Ectodermal cell (in vitro differentiated cells): ENCODE data around the gene EMX1. TPM values are rescaled to one million over a fixed set of nuclear protein-coding genes. Genes with fewer than 3 reads are reported as not detected.

Experiments
- H3K27ac ChIP-seq: 2 replicates; pipeline ENCODE4 v1.7.0; 2013; ENCODE audit warnings: mild to moderate bottlenecking, low read depth, low read length; ENCODE audit not compliant: insufficient read depth, poor library complexity, severe bottlenecking
- H3K27me3 ChIP-seq: 2 replicates; pipeline ENCODE4 v1.7.0; 2013; ENCODE audit warnings: mild to moderate bottlenecking, low read length; ENCODE audit not compliant: insufficient read depth, control insufficient read depth, poor library complexity, severe bottlenecking
- H3K36me3 ChIP-seq: one replicate; pipeline ENCODE4 v1.7.0; 2013; ENCODE audit warnings: low read length; ENCODE audit not compliant: control insufficient read depth, insufficient read depth
- H3K4me1 ChIP-seq: one replicate; pipeline ENCODE4 v1.7.0; 2013; ENCODE audit warnings: low read length; ENCODE audit not compliant: control insufficient read depth, insufficient read depth
- H3K4me3 ChIP-seq: 2 replicates; pipeline ENCODE4 v1.7.0; 2013; ENCODE audit warnings: low read depth, low read length, control low read depth; ENCODE audit not compliant: insufficient read depth
- H3K9me3 ChIP-seq: 2 replicates; pipeline ENCODE4 v1.7.0; 2013; ENCODE audit warnings: mild to moderate bottlenecking, low read length, moderate library complexity; ENCODE audit not compliant: control insufficient read depth
- whole genome bisulfite sequencing, 2 experiments: methylation state at CpG; one replicate each; pipeline ENCODE4 v1.1.7; 2013; ENCODE audit warnings: missing lambda C conversion rate in 2 of 2; 5-methylcytosine and 5-hydroxymethylcytosine counted together
- polyA plus RNA-seq, 4 experiments: library from polyadenylated mRNA; stranded (reverse); fragments of 50-300 nt; gene quantifications; one replicate each; pipeline ENCODE4 v1.2.3, GENCODE V29; 2013

The EMX1 gene
- 3.4 TPM for polyA plus RNA-seq (2013, experiment 1 of 4)
- 3.5 TPM for polyA plus RNA-seq (2013, experiment 2 of 4)
- 3.0 TPM for polyA plus RNA-seq (2013, experiment 3 of 4)
- 5.8 TPM for polyA plus RNA-seq (2013, experiment 4 of 4)

DNA sequence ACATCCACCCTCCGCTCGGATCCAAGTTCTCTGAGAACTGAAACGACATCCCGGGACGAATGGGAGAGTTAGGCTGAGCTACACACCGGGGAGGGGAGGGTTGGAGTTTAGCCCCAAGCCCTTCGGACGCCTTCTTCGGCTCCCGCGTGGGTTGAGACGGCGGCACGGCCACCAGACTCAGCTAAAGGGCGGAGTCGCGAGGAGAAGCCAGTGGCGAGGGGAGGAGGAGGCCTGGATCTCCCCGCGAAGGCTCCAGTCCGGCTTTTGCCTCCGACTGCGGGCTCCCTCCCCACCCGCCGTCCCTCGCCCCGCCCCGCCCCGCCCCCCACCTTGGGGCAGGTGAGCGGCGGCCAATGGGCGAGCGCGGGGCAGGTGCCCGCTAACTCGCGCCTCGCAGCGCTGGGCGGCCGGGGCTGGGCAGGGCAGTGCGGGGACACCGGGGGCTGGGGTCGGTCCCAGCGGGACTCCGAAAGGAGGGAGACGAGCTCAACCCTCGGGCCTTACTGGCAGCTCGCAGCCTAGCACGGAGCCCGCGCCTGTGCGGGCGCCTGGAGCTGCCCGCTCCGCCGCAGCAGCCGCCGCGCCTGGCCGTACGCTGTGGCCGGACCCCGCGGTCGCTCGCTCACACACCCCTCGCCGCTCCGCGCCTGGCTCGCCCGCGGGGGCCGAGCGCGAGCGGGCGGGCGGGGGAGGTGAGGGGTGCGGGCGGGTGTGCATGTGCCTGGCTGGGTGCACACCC lies at the start of gene EMX1:
TSS of gene EMX1 (plus strand) at position 382 of the 739 bp plus-strand sequence. CDS start at position 716, 334 bp downstream.
- Histone ChIP-seq H3K4me3 (peak within 1 kb of the TSS; percentile 34), H3K36me3 (no peaks in the 10 kb centered on the region), H3K27ac (no peak within 1 kb of the TSS), H3K9me3 (no peaks in the 10 kb centered on the region), H3K27me3 (peaks cover 100% of the 10 kb centered on the region), H3K4me1 (peaks cover 33% of the 10 kb centered on the region)
- 0% methylated on average over 82 of the region's 82 CpGs for WGBS, 2 experiments

DNA sequence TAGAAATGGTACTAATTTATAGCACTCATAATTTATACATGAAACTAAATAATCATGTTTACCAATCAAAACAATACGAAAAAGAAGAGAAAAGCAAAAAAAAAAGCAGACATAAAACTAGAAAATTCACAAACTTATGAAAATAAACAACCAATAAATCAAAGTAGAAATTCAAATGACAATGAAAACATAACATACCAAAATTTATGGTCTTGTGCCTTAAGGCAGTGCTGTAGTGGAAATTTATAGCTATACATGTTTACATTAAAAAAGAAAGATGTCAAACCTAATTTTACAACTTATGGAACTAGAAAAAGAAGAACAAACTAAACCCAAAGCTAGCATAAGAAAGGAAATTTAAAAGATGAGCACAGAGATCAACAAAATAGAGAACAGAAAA lies 46.3 kb upstream of the EMX1 start:
- no peak overlapping the region for H3K4me3 ChIP-seq
- no peaks in the 10 kb centered on the region for H3K27me3 ChIP-seq
- no peaks in the 10 kb centered on the region for H3K36me3 ChIP-seq
- 100% methylated on average over 1 of the region's 1 CpG; no CpG with 5 or more reads in 1 of the 2 experiments for WGBS, 2 experiments
- no peaks in the 10 kb centered on the region for H3K9me3 ChIP-seq
- H3K4me1 ChIP-seq: no peaks in the 10 kb centered on the region
- H3K27ac ChIP-seq: no peak overlapping the region

DNA sequence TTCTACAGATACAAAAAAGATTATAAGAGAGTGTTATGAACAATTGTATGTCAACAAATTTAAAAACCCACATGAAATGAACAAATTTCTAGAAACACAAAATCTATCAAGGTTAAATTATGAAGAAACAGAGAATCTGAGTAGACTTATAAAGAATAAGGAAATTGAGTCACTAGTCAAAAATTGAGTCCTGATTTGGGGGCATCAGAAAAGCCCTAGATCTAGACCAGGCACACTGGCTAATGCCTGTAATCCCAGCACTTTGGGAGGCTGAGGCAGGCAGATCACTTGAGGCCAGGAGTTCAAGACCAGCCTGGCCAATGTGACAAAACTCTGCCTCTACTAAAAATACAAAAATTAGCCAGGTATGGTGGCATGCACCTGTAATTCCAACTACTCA lies 45.4 kb upstream of the EMX1 start:
- no peaks in the 10 kb centered on the region for H3K27me3 ChIP-seq
- no peak overlapping the region for H3K4me3 ChIP-seq
- H3K27ac ChIP-seq: no peak overlapping the region
- H3K36me3 ChIP-seq: no peaks in the 10 kb centered on the region
- H3K4me1 ChIP-seq: no peaks in the 10 kb centered on the region
- no peaks in the 10 kb centered on the region for H3K9me3 ChIP-seq

DNA sequence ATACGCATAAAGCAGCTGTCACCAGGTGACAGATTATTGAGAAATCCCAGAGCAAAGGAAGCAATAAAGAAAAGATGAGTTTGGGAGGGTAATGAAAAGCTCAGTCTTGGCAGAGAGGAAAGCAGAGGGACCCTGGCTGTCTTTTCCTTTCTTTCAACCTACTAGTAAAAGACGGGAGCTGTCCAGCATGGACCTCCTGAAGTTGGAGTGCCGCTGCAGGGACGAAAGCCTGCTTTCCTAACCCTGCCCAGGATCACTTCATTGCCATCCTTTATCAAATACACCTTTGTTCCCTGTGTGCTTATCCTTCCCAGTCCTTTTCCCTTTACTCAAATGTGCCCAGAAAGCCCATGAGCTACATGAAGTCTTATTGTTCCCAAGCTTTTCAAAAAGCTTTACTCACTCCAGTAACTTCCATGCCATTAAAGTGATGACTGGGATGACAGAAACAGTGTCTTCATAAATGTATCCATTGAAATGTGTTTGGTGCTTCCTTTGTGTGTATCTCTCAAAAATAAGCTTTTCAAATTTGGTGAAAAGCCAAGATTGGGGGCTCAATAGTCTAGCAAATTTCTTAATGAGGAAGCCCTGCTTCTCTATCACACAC lies 33.9 kb upstream of the EMX1 start:
- 8 to 9% methylated on average over 4 of the region's 4 CpGs for WGBS, 2 experiments
- H3K36me3 ChIP-seq: no peaks in the 10 kb centered on the region
- no peaks in the 10 kb centered on the region for H3K9me3 ChIP-seq
- H3K4me3 ChIP-seq: no peak overlapping the region
- H3K27ac ChIP-seq: no peak overlapping the region
- H3K4me1 ChIP-seq: no peaks in the 10 kb centered on the region
- peaks cover 67% of the 10 kb centered on the region for H3K27me3 ChIP-seq

DNA sequence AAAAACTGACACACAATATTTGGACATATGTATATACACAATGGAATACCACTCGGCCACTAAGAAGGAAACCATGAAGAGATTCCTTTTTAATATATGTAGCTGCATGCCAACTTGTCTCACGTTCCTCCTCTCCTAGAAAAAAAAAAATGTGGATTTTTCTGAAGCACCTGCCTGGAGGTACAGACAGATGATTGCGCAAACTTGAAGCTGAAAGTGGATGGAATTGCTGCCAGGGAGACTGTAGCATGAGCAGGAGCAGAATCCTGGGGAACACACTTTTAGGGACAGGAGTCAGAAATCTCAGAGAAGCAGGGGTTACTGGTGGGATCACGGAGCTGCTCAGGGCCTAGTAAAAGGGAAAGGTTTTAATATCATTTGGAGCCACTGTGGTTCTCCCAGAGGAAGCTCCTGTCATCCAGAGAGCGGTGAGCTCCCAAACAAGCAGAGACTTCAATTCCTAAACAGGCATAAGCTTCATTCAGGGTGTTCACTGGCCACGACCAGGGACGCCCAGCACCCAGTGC lies 30.8 kb upstream of the EMX1 start:
- 51 to 60% methylated on average over 7 of the region's 7 CpGs for WGBS, 2 experiments
- Histone ChIP-seq H3K4me1 (no peaks in the 10 kb centered on the region), H3K36me3 (no peaks in the 10 kb centered on the region), H3K27me3 (peaks cover 68% of the 10 kb centered on the region), H3K27ac (no peak overlapping the region), H3K9me3 (no peaks in the 10 kb centered on the region), H3K4me3 (peak overlapping the region; percentile 53)

DNA sequence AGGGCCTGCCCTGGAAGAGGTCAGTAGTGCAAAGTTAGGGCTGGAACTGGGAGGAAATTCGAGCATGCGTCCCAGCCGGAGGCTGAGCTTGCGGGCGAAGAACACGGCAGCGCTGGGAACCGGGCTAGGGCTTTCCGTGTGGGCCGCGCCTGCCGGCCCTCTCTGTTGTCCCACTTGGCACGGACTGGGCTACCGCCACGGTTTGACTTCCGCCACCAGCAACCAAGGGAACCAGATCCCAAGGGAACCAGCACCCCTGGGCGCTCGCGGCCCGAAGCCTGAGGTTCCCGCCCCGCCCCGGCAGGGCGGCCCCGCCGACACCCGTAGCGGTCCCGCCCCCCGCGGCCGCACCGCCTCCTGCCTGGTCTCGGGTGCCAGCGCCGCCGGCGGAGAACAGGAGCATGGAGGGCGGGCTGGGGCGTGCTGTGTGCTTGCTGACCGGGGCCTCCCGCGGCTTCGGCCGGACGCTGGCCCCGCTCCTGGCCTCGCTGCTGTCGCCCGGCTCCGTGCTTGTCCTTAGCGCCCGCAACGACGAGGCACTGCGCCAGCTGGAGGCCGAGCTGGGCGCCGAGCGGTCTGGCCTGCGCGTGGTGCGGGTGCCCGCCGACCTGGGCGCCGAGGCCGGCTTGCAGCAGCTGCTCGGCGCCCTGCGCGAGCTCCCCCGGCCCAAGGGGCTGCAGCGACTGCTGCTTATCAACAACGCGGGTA lies 30.1 kb upstream of the EMX1 start, which contains the start of gene SPR:
TSS of gene SPR (plus strand) at position 377 of the 708 bp plus-strand sequence. CDS start at position 402, 25 bp downstream.
- no peak within 1 kb of the TSS for H3K27ac ChIP-seq
- WGBS, 2 experiments: 1% methylated on average over 76 of the region's 76 CpGs
- H3K36me3 ChIP-seq: no peaks in the 10 kb centered on the region
- H3K27me3 ChIP-seq: peaks cover 64% of the 10 kb centered on the region
- H3K4me3 ChIP-seq: peak within 1 kb of the TSS; percentile 53
- H3K9me3 ChIP-seq: no peaks in the 10 kb centered on the region
- no peaks in the 10 kb centered on the region for H3K4me1 ChIP-seq

DNA sequence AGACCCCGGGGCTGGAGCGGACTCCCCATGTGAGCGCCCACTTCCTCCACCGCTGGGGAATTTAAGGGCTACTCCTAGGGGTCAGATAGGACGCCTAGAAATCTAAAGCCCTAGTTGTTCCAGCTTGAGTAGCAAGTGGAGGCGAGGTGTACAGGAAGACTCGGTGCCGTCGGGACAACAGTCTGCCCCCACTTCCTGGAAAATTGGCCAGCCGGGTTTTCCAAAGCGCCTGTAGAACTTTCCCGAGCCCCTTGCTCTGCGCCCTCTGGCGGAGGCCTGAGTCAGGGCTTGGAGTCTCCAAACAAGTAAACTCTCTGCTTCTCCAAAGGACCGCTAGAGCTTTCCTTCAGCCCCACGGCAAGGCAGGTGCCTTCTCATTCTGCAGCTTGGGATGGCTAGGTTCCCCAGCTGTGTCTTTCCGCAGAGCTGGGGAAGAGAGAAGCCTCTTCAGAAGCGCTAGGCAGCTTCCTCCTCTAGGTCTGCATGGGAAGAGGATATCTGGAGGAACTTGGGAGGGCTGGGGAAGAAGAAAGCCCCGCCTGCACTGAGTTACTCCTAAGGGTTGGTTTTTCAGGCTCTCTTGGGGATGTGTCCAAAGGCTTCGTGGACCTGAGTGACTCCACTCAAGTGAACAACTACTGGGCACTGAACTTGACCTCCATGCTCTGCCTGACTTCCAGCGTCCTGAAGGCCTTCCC lies 29.4 kb upstream of the EMX1 start:
- H3K27ac ChIP-seq: no peak overlapping the region
- no peaks in the 10 kb centered on the region for H3K4me1 ChIP-seq
- no peaks in the 10 kb centered on the region for H3K36me3 ChIP-seq
- H3K9me3 ChIP-seq: no peaks in the 10 kb centered on the region
- H3K4me3 ChIP-seq: peak overlapping the region; percentile 53
- 12% methylated on average over 21 of the region's 21 CpGs for WGBS, 2 experiments
- peaks cover 61% of the 10 kb centered on the region for H3K27me3 ChIP-seq

DNA sequence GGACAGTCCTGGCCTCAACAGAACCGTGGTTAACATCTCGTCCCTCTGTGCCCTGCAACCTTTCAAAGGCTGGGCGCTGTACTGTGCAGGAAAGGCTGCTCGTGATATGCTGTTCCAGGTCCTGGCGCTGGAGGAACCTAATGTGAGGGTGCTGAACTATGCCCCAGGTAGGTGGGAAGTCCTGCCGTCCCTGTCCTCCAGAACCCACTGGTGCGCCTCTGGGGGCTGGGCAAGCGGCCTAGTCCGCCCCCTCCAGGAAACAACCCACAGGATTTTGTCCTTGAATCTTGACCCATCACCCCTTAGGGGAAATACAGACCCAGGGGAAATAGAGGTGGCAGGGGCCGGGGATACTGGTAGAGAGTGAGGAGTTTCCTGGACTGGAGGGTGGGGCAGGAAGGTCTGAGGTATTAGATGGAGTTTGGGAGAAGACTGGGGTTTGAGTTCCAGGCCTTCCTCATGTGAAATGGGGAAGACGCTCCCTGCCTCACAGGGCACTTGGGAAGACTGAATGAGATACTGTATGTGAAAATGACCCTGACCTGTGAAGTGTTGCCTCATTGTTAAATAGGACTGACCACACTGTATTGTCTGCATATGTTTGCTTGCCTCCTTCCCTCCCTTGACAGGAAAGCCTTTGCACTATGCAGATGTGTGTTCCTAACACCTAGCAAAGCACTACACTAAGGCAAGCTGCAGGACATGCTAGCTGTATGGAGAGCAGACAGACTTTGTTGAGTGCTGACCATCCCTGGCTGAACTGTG lies 28.7 kb upstream of the EMX1 start:
- H3K27ac ChIP-seq: no peak overlapping the region
- no peak overlapping the region for H3K4me3 ChIP-seq
- H3K4me1 ChIP-seq: no peaks in the 10 kb centered on the region
- WGBS, 2 experiments: 90 to 92% methylated on average over 11 of the region's 11 CpGs
- no peaks in the 10 kb centered on the region for H3K36me3 ChIP-seq
- H3K9me3 ChIP-seq: no peaks in the 10 kb centered on the region
- peaks cover 58% of the 10 kb centered on the region for H3K27me3 ChIP-seq

DNA sequence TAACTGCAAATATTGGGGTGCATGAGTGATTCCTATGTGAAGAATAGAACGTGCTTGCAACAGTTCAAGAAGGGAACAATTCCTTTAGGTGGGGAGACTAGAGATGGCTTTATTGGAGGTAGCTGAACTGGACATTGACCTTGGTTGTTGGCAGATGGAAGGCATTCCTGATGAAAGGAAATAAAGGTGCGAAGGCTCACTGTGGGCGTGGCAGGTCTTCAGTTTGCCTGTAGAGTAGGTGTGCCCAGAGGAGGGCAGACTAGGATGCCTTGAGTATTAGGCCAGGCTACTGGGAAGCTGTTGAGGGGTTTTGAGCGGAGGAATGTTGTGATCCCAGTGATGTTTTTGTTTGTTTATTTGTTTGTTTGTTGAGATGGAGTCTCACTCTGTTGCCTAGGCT lies 27.3 kb upstream of the EMX1 start:
- Histone ChIP-seq H3K36me3 (no peaks in the 10 kb centered on the region), H3K27ac (no peak overlapping the region), H3K4me1 (peaks cover 3% of the 10 kb centered on the region), H3K4me3 (no peak overlapping the region), H3K9me3 (no peaks in the 10 kb centered on the region), H3K27me3 (peaks cover 56% of the 10 kb centered on the region)
- WGBS, 2 experiments: 88 to 90% methylated on average over 4 of the region's 4 CpGs
